ENCODE data around the gene PYROXD2. TPM values are rescaled to one million over a fixed set of nuclear protein-coding genes. Genes with fewer than 3 reads are reported as not detected.

The PYROXD2 gene
- total and polyA plus RNA-seq, 7 donors, result 0.46 to 13.2 (median 1.7) TPM

- intact Hi-C loops (cut with DNase I), result no loop called here
- Histone ChIP-seq H3K4me3 (no peak overlapping the region), H3K9me3 (no peaks in the 10 kb centered on the region), H3K36me3 (ENCODE audit: insufficient read depth in 1 of 2, low read depth in 1 of 2) (no peaks in the 10 kb centered on the region), H3K27ac (no peak overlapping the region), H3K27me3 (ENCODE audit: insufficient read depth in 3 of 3, low read length in 2 of 3) (no peaks in the 10 kb centered on the region), H3K4me1 (peaks cover 7% of the 10 kb centered on the region)
- TF ChIP-seq, protein P1, sequence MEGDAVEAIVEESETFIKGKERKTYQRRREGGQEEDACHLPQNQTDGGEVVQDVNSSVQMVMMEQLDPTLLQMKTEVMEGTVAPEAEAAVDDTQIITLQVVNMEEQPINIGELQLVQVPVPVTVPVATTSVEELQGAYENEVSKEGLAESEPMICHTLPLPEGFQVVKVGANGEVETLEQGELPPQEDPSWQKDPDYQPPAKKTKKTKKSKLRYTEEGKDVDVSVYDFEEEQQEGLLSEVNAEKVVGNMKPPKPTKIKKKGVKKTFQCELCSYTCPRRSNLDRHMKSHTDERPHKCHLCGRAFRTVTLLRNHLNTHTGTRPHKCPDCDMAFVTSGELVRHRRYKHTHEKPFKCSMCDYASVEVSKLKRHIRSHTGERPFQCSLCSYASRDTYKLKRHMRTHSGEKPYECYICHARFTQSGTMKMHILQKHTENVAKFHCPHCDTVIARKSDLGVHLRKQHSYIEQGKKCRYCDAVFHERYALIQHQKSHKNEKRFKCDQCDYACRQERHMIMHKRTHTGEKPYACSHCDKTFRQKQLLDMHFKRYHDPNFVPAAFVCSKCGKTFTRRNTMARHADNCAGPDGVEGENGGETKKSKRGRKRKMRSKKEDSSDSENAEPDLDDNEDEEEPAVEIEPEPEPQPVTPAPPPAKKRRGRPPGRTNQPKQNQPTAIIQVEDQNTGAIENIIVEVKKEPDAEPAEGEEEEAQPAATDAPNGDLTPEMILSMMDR (IDR thresholded peaks at IDR 0.05), result no peak
- DNase-seq, result no peak
- 63 to 83% (median 71%) methylated on average over 12 of the region's 12 CpGs for WGBS, 3 donors
- ATAC-seq, result no peak
Measured at GRCh38 chr10:98405422-98405821, 9.6 kb downstream of the PYROXD2 start.

DNA sequence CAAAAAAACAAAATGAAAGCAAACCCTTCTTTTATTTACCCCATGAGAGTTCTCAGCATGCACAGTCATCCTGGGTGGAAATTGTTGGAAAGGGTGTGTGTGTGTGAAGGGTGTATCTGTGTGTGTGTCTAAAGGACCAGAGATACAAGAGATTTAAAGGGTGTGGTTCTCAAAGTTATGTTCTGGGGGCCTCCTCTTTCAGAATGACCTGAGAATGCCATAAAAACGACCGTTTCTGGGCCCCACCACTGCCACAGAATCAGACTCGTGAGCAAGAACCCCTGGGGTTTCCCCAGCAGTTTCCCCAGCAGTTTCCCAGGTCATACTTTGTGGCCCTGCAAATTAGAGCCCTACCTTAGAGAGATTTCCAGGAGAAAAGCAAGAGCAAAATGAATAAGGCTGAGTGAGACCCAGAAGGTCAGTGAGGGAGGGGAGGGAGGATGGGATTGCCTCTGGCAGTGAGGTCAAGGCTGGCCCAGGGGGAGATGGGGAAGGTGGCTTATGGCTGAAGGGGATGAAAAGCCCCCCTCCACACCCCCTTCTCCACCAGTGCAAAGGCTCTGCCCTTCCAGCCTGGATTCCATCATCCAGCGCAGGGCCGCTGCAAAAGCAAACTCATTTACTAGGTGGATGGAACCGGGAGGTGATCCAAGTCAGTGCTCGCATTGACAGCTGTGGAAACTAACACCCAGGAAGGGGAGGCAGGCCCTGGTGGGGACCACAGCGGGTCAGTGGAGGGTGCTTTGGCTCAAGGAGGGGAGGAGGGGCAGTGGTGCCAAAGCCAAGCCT lies 10.2 kb downstream of the PYROXD2 start:
- intact Hi-C loops (cut with DNase I), result no loop called here
- ATAC-seq (no peak), DNase-seq (no peak)
- WGBS, 3 donors, result 57 to 73% (median 64%) methylated on average over 8 of the region's 8 CpGs
- no peak overlapping the region for H3K4me3 ChIP-seq
- TF ChIP-seq, protein P1 (IDR thresholded peaks at IDR 0.05), result no peak
- H3K9me3 ChIP-seq, result no peaks in the 10 kb centered on the region
- H3K27me3 ChIP-seq (ENCODE audit: insufficient read depth in 3 of 3, low read length in 2 of 3), result no peaks in the 10 kb centered on the region
- no peaks in the 10 kb centered on the region for H3K36me3 ChIP-seq (ENCODE audit: insufficient read depth in 1 of 2, low read depth in 1 of 2)
- peaks cover 7% of the 10 kb centered on the region for H3K4me1 ChIP-seq
- H3K27ac ChIP-seq, result no peak overlapping the region

DNA sequence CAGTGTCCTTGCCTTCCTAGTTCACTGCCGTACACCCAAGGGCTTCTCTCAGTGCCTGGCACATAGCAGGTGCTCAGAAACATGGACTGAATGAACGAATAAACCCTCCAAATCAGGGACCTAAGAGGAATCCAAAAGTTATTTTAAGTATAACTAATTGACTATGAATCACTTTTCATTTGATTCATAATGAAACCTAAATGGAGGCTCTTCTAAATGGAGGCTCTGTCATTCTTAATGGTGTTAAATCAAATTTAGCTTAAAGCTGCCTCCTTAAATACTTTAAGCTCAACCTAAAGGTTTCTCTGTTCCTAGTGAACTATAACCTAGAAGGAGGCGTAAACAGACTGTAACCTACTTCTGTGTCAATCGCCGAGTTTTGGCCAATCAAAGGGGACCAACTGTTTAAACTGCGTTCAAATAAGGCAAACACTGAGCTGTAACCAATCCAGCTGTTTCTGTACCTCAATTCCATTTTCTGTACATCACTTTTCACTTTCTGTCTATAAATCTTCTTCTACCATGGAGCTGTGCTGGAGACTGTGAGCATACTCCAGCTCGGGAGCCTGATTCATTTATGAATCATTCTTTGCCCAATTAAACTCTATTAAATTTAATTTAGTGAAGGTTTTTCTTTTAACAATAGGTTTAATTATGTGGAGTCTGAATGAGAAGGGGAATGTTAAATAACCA lies 11.0 kb downstream of the PYROXD2 start:
- no peak overlapping the region for H3K27ac ChIP-seq
- TF ChIP-seq, protein P1 (IDR thresholded peaks at IDR 0.05), result no peak
- intact Hi-C loops (cut with DNase I), result no loop called here

DNA sequence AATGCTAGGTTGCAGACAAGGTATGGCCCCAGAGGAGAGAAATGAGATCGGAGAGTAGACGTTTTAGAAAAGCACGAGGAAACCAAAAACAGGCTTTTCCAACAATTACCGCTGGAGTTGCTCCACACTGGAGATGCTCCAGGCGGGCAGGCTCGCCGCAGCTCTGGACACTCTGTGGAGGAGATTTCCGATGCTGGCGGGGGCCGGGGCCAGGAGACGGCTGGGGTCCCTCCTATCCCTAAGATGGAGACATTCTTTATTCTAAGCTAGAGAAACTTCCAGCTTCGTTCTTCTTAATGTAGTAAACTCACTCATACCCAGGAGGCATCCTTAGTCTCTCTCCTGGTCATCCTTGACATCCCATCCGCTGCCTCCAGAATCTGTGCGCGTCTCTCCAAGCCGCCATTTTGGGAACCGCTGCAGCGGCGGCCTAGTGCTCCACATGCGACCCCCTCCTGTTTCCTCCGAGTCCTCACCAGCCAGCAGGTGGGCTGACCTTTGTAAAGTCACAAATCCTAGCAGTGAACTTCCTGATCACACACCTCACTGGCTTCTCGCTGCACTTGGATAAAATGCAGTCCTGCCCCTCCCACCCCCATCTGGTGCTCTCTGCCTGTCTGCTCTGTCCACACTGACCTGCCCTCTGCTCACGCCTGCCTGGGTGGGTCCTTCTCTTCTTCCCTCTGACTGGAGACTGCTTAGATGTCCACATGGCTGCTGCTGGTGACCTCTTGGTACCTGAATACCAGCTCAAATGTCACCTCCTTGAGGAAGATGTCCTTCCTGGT lies 11.9 kb downstream of the PYROXD2 start:
- Histone ChIP-seq H3K36me3 (ENCODE audit: insufficient read depth in 1 of 2, low read depth in 1 of 2) (no peaks in the 10 kb centered on the region), H3K27ac (no peak overlapping the region), H3K4me3 (no peak overlapping the region), H3K9me3 (no peaks in the 10 kb centered on the region), H3K27me3 (ENCODE audit: insufficient read depth in 3 of 3, low read length in 2 of 3) (no peaks in the 10 kb centered on the region), H3K4me1 (no peaks in the 10 kb centered on the region)
- TF ChIP-seq, protein P1 (IDR thresholded peaks at IDR 0.05), result no peak
- DNase-seq, result no peak
- intact Hi-C loops (cut with DNase I), result no loop called here
- 96 to 98% (median 97%) methylated on average over 23 of the region's 23 CpGs for WGBS, 3 donors
- ATAC-seq, result no peak

More for the DNA sequence above, 11.0 kb downstream of the PYROXD2 start:
- H3K9me3 ChIP-seq, result no peaks in the 10 kb centered on the region
- H3K36me3 ChIP-seq (ENCODE audit: insufficient read depth in 1 of 2, low read depth in 1 of 2), result no peaks in the 10 kb centered on the region
- 78 to 87% (median 87%) methylated on average over 7 of the region's 7 CpGs for WGBS, 3 donors
- ATAC-seq, result no peak
- peaks cover under 1% of the 10 kb centered on the region for H3K4me1 ChIP-seq
- H3K27me3 ChIP-seq (ENCODE audit: insufficient read depth in 3 of 3, low read length in 2 of 3), result no peaks in the 10 kb centered on the region
- H3K4me3 ChIP-seq, result no peak overlapping the region
- no peak for DNase-seq

Measured in psoas muscle (tissue), 8 donors.